Muscle of leg (tissue), 11 donors: Measurements from ENCODE around the gene SYNCRIP. TPM values are rescaled to one million over a fixed set of nuclear protein-coding genes. Genes with fewer than 3 reads are reported as not detected.
"Not testable (repeated sequence)": the region's sequence is repeated elsewhere in the genome, so short reads cannot be mapped to it uniquely, and the experiment has no call there.

Experiments used
- DNase-seq: peaks from one replicate; pipeline ENCODE4 v3.0.0; 2013
- H3K27ac ChIP-seq: one replicate; pipeline ENCODE4 v1.5.1; 2013; ENCODE audit warnings: mild to moderate bottlenecking, low read length, control low read depth
- H3K27me3 ChIP-seq: one replicate; pipeline ENCODE4 v1.6.1; 2013; ENCODE audit warnings: low read length; ENCODE audit not compliant: control insufficient read depth, insufficient read depth
- H3K36me3 ChIP-seq: one replicate; pipeline ENCODE4 v1.6.1; 2013; ENCODE audit warnings: low read length; ENCODE audit not compliant: control insufficient read depth, insufficient read depth
- H3K4me1 ChIP-seq: one replicate; pipeline ENCODE4 v1.6.1; 2013; ENCODE audit warnings: low read length; ENCODE audit not compliant: control insufficient read depth, insufficient read depth
- H3K4me3 ChIP-seq: one replicate; pipeline ENCODE4 v1.5.1; 2013; ENCODE audit warnings: low read length, control low read depth
- H3K9me3 ChIP-seq: replicated peaks from 2 replicates; pipeline ENCODE4 v1.6.1; 2013; ENCODE audit warnings: low read depth, low read length; ENCODE audit not compliant: control insufficient read depth
- WGBS: methylation state at CpG from one replicate; pipeline ENCODE4 v1.1.5; 2013; ENCODE audit warnings: missing lambda C conversion rate; ENCODE audit not compliant: insufficient coverage; 5-methylcytosine and 5-hydroxymethylcytosine counted together
- polyA plus RNA-seq, 8 donors: library from polyadenylated mRNA; unstranded; fragments of 120-200 nt; gene quantifications; one replicate each; pipeline versions ENCODE4 v1.2.1 to v1.2.3, GENCODE V29; 2013; ENCODE audit warnings: inconsistent platforms in 1 of 8, low replicate concordance in 1 of 8; ENCODE audit not compliant: insufficient read length in 8 of 8, insufficient read depth in 1 of 8
- total RNA-seq: library from RNA; stranded (reverse); fragments of 120-200 nt; gene quantifications from one replicate; pipeline ENCODE4 v1.2.4, GENCODE V29; 2013

The SYNCRIP gene
- total and polyA plus RNA-seq, 9 donors = 56.3 to 126 (median 101) TPM

DNA sequence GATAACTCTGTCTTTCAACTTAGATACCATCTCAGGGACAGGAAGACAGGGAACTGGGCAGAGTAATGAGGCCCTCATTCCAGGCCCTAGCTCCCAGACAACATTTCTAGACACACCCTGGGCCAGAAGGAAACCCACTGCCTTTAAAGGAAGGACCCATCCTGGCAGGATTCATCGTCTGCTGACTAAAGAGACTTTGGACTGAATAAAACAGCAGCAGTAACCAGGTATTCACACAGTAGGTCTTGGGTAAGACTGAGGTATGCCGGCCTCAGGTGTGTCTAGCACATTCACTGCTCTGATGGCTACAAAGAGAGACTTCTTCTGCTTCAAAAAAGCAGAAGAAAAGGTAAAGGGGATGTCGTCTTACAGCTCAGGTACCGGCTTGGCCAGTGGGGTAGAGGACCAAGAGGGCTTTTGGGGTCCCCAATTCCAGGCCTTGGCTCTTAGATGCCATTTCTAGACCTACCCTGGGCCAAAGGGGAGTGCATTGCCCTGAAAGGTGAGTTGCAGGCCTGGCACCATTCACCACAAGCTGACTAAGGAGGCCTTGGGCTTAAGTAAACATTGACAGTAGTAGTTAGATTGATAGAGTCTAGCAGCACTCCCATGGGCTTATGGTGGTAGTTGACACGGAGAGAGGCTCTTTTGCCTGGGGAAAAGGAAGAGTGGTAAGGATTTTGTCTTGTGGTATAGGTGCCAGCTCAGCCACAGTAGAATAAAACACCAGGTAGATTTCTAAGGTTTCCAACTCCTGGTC lies 62.4 kb downstream of the SYNCRIP start:
- Histone ChIP-seq H3K27me3 (no peaks in the 10 kb centered on the region), H3K27ac (no peak overlapping the region), H3K36me3 (peaks cover 4% of the 10 kb centered on the region), H3K9me3 (peaks cover 9% of the 10 kb centered on the region), H3K4me1 (no peaks in the 10 kb centered on the region), H3K4me3 (no peak overlapping the region)
- 86% methylated on average over 5 of the region's 5 CpGs for whole genome bisulfite sequencing
- no peak for DNase-seq

DNA sequence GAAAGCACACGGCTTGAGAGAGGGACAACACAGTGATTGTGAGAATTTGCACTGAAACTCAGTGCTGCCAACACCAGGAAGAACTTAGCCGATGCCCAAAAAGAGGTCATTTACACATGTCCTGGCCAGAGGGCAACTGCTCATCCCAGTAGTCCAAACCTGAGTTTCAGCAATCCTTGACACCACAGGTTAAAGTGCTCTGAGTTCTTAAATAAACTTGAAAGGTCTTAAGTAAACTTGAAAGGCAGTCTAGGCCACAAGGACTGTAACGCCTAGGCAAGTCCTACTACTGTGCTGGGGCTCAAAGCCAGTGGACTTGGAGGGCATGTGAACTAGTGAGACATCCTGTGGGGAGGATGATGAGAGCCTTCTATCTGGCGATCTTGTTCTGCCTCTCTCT lies 63.1 kb downstream of the SYNCRIP start:
- DNase-seq = no peak
- no peaks in the 10 kb centered on the region for H3K4me1 ChIP-seq
- H3K27me3 ChIP-seq = no peaks in the 10 kb centered on the region
- peaks cover 4% of the 10 kb centered on the region for H3K36me3 ChIP-seq
- 69% methylated on average over 2 of the region's 4 CpGs for WGBS
- no peak overlapping the region for H3K4me3 ChIP-seq
- H3K9me3 ChIP-seq = peaks cover 9% of the 10 kb centered on the region
- H3K27ac ChIP-seq = no peak overlapping the region

DNA sequence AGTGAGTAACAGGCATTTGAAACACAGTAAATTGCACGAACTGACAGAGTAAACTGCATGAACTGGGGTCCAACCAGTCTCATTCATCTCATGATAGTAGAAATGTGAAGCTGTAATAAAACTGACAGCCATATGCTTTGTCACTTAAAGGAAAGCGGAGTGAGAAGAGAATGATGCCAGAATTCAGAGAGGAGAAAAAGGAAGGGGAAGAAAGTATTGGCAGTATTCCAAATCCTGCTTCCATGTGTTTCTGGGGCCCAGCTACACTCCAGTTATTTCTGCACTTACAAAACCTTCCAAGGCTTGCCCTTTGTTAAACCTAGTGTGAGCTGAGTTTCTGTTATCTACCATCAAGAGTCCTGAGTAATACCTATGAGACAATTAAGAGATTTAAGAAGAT lies 66.2 kb downstream of the SYNCRIP start:
- Histone ChIP-seq H3K27me3 (no peaks in the 10 kb centered on the region), H3K36me3 (peaks cover 4% of the 10 kb centered on the region), H3K9me3 (peaks cover 2% of the 10 kb centered on the region), H3K4me1 (no peaks in the 10 kb centered on the region), H3K27ac (no peak overlapping the region), H3K4me3 (no peak overlapping the region)
- DNase-seq = peak; percentile 66
- WGBS = 43% methylated on average over 1 of the region's 2 CpGs

DNA sequence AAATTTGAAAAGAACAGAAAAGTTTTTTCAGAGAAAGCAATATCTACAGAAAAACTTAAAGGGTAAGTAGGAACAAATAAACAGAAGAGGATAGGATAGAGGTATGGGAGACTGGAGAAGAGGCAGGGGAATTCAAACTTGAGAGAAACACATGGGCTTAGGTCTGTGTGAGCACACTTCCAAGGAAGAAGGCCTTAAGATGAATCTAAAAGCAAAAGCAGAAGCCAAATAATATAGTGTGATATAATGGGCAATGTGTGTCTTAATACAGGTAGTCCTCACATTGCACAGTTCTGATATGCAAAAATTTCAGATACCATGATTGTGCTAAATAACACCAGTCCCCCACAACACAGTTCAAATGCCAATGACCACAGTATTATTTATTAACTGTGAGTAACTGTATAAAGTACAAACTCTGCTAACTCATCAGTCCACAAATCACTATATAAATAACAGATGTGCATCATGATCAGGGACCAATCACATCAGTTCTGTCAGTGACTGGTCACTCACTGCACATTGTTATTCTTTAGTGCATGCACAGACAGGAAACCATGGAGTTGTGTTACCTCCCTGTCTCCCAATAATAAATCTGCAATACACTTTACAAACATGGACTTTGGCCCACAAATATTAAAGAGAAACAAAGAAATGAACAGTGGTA lies 67.6 kb downstream of the SYNCRIP start:
- H3K4me1 ChIP-seq = no peaks in the 10 kb centered on the region
- no peak overlapping the region for H3K4me3 ChIP-seq
- DNase-seq = no peak
- H3K27ac ChIP-seq = no peak overlapping the region
- H3K36me3 ChIP-seq = no peaks in the 10 kb centered on the region
- H3K27me3 ChIP-seq = no peaks in the 10 kb centered on the region
- no peaks in the 10 kb centered on the region for H3K9me3 ChIP-seq

DNA sequence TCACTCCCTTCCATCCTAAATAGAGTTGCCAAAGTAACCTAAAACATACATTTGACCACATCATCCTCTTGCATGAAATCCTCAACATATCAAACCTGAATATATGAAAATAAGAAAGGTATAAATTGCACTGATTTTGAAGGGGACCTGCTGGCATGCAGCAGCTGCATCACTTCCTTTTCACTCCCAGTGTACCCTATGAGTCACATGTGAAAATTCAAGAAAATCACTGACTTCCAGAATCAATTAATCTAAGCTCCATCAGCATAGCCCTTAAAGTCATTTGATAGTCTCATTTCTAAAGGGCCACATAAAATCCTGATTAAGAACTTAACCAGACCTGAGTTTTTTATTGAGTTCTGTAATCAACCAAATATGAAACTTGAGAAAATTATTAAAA lies 73.4 kb downstream of the SYNCRIP start:
- H3K36me3 ChIP-seq = peaks cover 5% of the 10 kb centered on the region
- no peaks in the 10 kb centered on the region for H3K9me3 ChIP-seq
- H3K4me3 ChIP-seq = no peak overlapping the region
- no peak for DNase-seq
- H3K27ac ChIP-seq = no peak overlapping the region
- no peaks in the 10 kb centered on the region for H3K4me1 ChIP-seq
- H3K27me3 ChIP-seq = no peaks in the 10 kb centered on the region

DNA sequence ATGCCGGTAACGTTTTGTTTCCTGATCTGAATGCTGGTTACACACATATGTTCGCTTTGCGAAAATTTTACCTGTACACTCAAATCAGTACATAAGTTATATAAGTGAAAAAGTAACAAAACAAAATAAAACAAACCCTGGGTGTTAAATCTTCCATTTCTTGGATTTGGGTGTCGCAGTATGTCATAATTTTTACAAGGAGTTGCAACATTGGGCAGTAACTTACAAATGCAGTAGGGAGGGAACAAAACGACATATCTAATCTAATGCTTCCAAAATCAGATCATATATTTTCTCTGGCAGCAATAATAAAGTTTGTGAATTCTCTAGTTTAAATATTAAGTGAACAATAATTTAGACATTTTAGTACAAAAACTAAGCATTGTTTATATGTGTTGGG lies 74.3 kb downstream of the SYNCRIP start:
- Histone ChIP-seq H3K27ac (no peak overlapping the region), H3K9me3 (no peaks in the 10 kb centered on the region), H3K4me1 (no peaks in the 10 kb centered on the region), H3K27me3 (no peaks in the 10 kb centered on the region), H3K36me3 (peaks cover 5% of the 10 kb centered on the region), H3K4me3 (no peak overlapping the region)
- no peak for DNase-seq
- WGBS = no CpG with 5 or more reads among the region's 6 CpGs

DNA sequence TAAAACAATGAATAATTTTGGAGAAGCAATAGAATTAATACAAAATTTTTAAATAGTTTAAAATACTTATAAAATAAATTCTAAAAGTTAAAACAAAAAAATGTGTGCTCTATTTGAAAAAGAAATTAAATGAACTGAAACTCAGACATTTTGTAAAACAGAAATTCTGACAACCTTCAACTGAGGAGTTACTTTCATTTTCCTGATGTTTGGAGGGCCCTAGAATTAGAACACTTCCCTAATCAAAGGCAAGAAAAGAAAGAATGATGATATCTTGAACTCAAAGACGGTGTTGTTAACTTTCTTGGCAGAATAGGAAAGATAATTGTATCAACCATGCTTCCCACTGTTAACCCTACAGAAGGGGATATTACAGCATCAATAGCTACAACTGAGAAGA lies 77.0 kb downstream of the SYNCRIP start:
- no CpG with 5 or more reads among the region's 1 CpG for WGBS
- Histone ChIP-seq H3K27ac (no peak overlapping the region), H3K27me3 (no peaks in the 10 kb centered on the region), H3K4me3 (no peak overlapping the region), H3K4me1 (no peaks in the 10 kb centered on the region), H3K9me3 (no peaks in the 10 kb centered on the region), H3K36me3 (peaks cover 5% of the 10 kb centered on the region)
- no peak for DNase-seq

DNA sequence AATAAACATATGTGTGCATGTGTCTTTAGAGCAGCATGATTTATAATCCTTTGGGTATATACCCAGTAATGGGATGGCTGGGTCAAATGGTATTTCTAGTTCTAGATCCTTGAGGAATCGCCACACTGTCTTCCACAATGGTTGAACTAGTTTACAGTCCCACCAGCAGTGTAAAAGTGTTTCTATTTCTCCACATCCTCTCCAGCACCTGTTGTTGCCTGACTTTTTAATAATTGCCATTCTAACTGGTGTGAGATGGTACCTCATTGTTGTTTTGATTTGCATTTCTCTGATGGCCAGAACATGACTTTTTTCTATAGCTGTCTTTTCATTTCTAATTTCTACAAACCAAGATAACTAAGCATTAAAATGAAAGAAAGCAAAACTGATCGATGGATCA lies 78.5 kb downstream of the SYNCRIP start:
- no CpG with 5 or more reads among the region's 2 CpGs for WGBS
- H3K4me1 ChIP-seq, H3K27me3 ChIP-seq, H3K9me3 ChIP-seq, H3K36me3 ChIP-seq, H3K27ac ChIP-seq, DNase-seq, H3K4me3 ChIP-seq: not testable (repeated sequence)

Other genes starting within 250 kb of the SYNCRIP start
- gene NT5E, start 192.8 kb downstream of the SYNCRIP start, total RNA-seq = 28.8 TPM
- 10 to 100 TPM; 19.5 to 42.1 (median 25.6) TPM for gene NT5E, start 192.8 kb downstream of the SYNCRIP start, polyA plus RNA-seq
- 54.5 TPM for gene SNX14, start 49.0 kb downstream of the SYNCRIP start, total RNA-seq
- 10 to 100 TPM; 37.8 to 51.5 (median 45.4) TPM for gene SNX14, start 49.0 kb downstream of the SYNCRIP start, polyA plus RNA-seq